ENCODE results near the gene RNASE4.
"Not testable (repeated sequence)": the region's sequence is repeated elsewhere in the genome, so short reads cannot be mapped to it uniquely, and the experiment has no call there.

RNASE4 gene

DNA sequence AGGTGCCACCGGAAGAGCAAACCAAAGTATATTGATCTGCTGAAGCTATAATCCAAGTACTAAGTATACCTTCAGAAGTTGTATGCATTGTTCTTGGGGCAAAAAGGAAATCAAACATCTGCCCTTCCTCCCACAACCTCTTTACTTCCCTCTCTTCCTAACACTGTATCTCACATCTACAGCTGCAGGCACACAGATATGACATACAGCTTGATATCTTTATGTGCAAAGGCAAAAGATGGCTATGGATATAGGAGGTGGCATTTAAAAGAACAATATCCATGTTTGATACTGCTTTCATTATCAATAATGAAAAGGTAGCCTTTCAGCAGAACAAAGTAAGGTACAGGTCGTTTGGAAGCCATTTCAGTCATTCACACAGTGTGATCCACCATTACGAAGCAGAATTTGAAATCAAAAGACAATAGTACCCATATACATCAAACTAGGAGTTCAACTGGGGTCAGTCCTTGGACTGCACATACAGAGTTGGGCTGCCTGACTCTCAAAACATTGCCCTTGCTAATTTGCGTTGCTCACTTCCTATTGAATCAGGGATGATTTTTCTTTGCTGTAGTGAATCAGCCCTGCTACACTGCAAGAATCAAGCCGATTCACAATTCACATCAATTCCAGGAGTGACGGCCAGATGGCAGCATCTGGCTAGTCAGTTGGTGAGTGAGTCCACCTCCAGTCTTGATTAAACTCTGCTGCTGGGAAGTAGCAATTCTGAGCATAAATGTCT is 13.1 kb downstream of the RNASE4 start:
- POLR2A ChIA-PET, result no interaction called here
- CTCF ChIA-PET, result interaction anchor here (0.5 to 11.3 kb wide), 29 partner anchors 10 to 274 kb away, joined by 3 to 179 read pairs (median 5); partner anchors contain the start of gene RNASE4
- Histone ChIP-seq H3K4me3 (ENCODE audit: control insufficient read depth in 1 of 7, extremely low read depth in 1 of 7, insufficient read depth in 4 of 7, low read depth in 2 of 7, low read length in 6 of 7) (peak overlapping the region in 1 of 7 experiments; percentile 27), H3K36me3 (ENCODE audit: control insufficient read depth in 4 of 4, insufficient read depth in 4 of 4, low read length in 3 of 4) (no peaks in the 10 kb centered on the region), H3K9me3 (ENCODE audit: control extremely low read depth in 1 of 5, control insufficient read depth in 4 of 5, insufficient read depth in 2 of 5, low read depth in 1 of 5, low read length in 4 of 5) (no peaks in the 10 kb centered on the region), H3K27ac (ENCODE audit: insufficient read depth in 1 of 2, low read depth in 1 of 2, low read length in 2 of 2, poor library complexity in 1 of 2, severe bottlenecking in 2 of 2) (no peak overlapping the region), H3K27me3 (replicated peaks in 2 of 5; ENCODE audit: control insufficient read depth in 4 of 5, insufficient read depth in 5 of 5, low read length in 4 of 5) (no peaks in the 10 kb centered on the region), H3K4me1 (ENCODE audit: control extremely low read depth in 1 of 4, control insufficient read depth in 4 of 4, insufficient read depth in 4 of 4, low read length in 3 of 4) (peaks cover 0 to 7% (median 5%) of the 10 kb centered on the region in 4 experiments)
- WGBS (ENCODE audit: insufficient coverage), result 33% methylated on average over 3 of the region's 6 CpGs
- DNase-seq, result peak; percentile 75 to 87 (median 81)

GRCh38 chr14:20698018-20698329 is 13.6 kb downstream of the RNASE4 start:
- no peaks in the 10 kb centered on the region for H3K27me3 ChIP-seq (replicated peaks in 2 of 5; ENCODE audit: control insufficient read depth in 4 of 5, insufficient read depth in 5 of 5, low read length in 4 of 5)
- H3K4me1 ChIP-seq (ENCODE audit: control extremely low read depth in 1 of 4, control insufficient read depth in 4 of 4, insufficient read depth in 4 of 4, low read length in 3 of 4), result peaks cover 0 to 7% (median 5%) of the 10 kb centered on the region in 4 experiments
- no peaks in the 10 kb centered on the region for H3K36me3 ChIP-seq (ENCODE audit: control insufficient read depth in 4 of 4, insufficient read depth in 4 of 4, low read length in 3 of 4)
- no peaks in the 10 kb centered on the region for H3K9me3 ChIP-seq (ENCODE audit: control extremely low read depth in 1 of 5, control insufficient read depth in 4 of 5, insufficient read depth in 2 of 5, low read depth in 1 of 5, low read length in 4 of 5)
- no peak for DNase-seq
- H3K4me3 ChIP-seq (ENCODE audit: control insufficient read depth in 1 of 7, extremely low read depth in 1 of 7, insufficient read depth in 4 of 7, low read depth in 2 of 7, low read length in 6 of 7), result no peak overlapping the region
- no peak overlapping the region for H3K27ac ChIP-seq (ENCODE audit: insufficient read depth in 1 of 2, low read depth in 1 of 2, low read length in 2 of 2, poor library complexity in 1 of 2, severe bottlenecking in 2 of 2)
- ChIA-PET CTCF (interaction anchor here (0.7 to 11.3 kb wide), 15 partner anchors 9 to 273 kb away, joined by 3 to 179 read pairs (median 5); no protein-coding TSS in a partner anchor), POLR2A (no interaction called here)

- ChIA-PET CTCF (interaction anchor here (0.7 to 11.3 kb wide), 13 partner anchors 8 to 272 kb away, joined by 3 to 179 read pairs (median 5); no protein-coding TSS in a partner anchor), POLR2A (no interaction called here)
- Histone ChIP-seq H3K4me3 (ENCODE audit: control insufficient read depth in 1 of 7, extremely low read depth in 1 of 7, insufficient read depth in 4 of 7, low read depth in 2 of 7, low read length in 6 of 7) (no peak overlapping the region), H3K27me3 (replicated peaks in 2 of 5; ENCODE audit: control insufficient read depth in 4 of 5, insufficient read depth in 5 of 5, low read length in 4 of 5) (no peaks in the 10 kb centered on the region), H3K9me3 (ENCODE audit: control extremely low read depth in 1 of 5, control insufficient read depth in 4 of 5, insufficient read depth in 2 of 5, low read depth in 1 of 5, low read length in 4 of 5) (no peaks in the 10 kb centered on the region), H3K4me1 (ENCODE audit: control extremely low read depth in 1 of 4, control insufficient read depth in 4 of 4, insufficient read depth in 4 of 4, low read length in 3 of 4) (peaks cover 0 to 7% (median 5%) of the 10 kb centered on the region in 4 experiments), H3K27ac (ENCODE audit: insufficient read depth in 1 of 2, low read depth in 1 of 2, low read length in 2 of 2, poor library complexity in 1 of 2, severe bottlenecking in 2 of 2) (no peak overlapping the region), H3K36me3 (ENCODE audit: control insufficient read depth in 4 of 4, insufficient read depth in 4 of 4, low read length in 3 of 4) (no peaks in the 10 kb centered on the region)
- WGBS (ENCODE audit: insufficient coverage), result 93% methylated on average over 3 of the region's 5 CpGs
- no peak for DNase-seq
Observed at GRCh38 chr14:20698934-20699333, 14.6 kb downstream of the RNASE4 start.

GRCh38 chr14:20699931-20700330 is 15.6 kb downstream of the RNASE4 start:
- Histone ChIP-seq H3K9me3 (ENCODE audit: control extremely low read depth in 1 of 5, control insufficient read depth in 4 of 5, insufficient read depth in 2 of 5, low read depth in 1 of 5, low read length in 4 of 5) (no peaks in the 10 kb centered on the region), H3K27ac (ENCODE audit: insufficient read depth in 1 of 2, low read depth in 1 of 2, low read length in 2 of 2, poor library complexity in 1 of 2, severe bottlenecking in 2 of 2) (no peak overlapping the region), H3K27me3 (replicated peaks in 2 of 5; ENCODE audit: control insufficient read depth in 4 of 5, insufficient read depth in 5 of 5, low read length in 4 of 5) (no peaks in the 10 kb centered on the region), H3K36me3 (ENCODE audit: control insufficient read depth in 4 of 4, insufficient read depth in 4 of 4, low read length in 3 of 4) (no peaks in the 10 kb centered on the region), H3K4me1 (ENCODE audit: control extremely low read depth in 1 of 4, control insufficient read depth in 4 of 4, insufficient read depth in 4 of 4, low read length in 3 of 4) (peaks cover 0 to 7% (median 5%) of the 10 kb centered on the region in 4 experiments), H3K4me3 (ENCODE audit: control insufficient read depth in 1 of 7, extremely low read depth in 1 of 7, insufficient read depth in 4 of 7, low read depth in 2 of 7, low read length in 6 of 7) (no peak overlapping the region)
- ChIA-PET CTCF (interaction anchor here (0.6 to 2.3 kb wide), 10 partner anchors 9 to 271 kb away, joined by 3 to 16 read pairs (median 4); no protein-coding TSS in a partner anchor), POLR2A (no interaction called here)
- no peak for DNase-seq

DNA sequence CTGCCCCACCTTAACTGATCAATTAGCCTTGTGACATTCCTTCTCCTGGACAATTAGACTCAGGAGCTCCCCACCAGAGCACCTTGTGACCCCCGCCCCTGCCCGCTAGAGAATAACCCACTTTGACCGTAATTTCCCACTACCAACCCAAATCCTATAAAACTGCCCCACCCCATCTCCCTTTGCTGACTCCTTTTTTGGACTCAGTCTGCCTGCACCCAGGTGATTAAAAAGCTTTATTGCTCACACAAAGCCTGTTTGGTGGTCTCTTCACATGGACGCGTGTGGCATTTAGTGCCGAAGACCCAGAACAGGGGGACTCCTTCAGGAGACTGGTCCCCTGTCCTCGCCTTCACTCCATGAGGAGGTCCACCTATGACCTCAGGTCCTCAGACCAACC is 16.6 kb downstream of the RNASE4 start:
- DNase-seq; H3K36me3 ChIP-seq (ENCODE audit: control insufficient read depth in 4 of 4, insufficient read depth in 4 of 4, low read length in 3 of 4); H3K4me3 ChIP-seq (ENCODE audit: control insufficient read depth in 1 of 7, extremely low read depth in 1 of 7, insufficient read depth in 4 of 7, low read depth in 2 of 7, low read length in 6 of 7); H3K9me3 ChIP-seq (ENCODE audit: control extremely low read depth in 1 of 5, control insufficient read depth in 4 of 5, insufficient read depth in 2 of 5, low read depth in 1 of 5, low read length in 4 of 5); H3K27ac ChIP-seq (ENCODE audit: insufficient read depth in 1 of 2, low read depth in 1 of 2, low read length in 2 of 2, poor library complexity in 1 of 2, severe bottlenecking in 2 of 2); H3K4me1 ChIP-seq (ENCODE audit: control extremely low read depth in 1 of 4, control insufficient read depth in 4 of 4, insufficient read depth in 4 of 4, low read length in 3 of 4); H3K27me3 ChIP-seq (replicated peaks in 2 of 5; ENCODE audit: control insufficient read depth in 4 of 5, insufficient read depth in 5 of 5, low read length in 4 of 5); POLR2A ChIA-PET: not testable (repeated sequence)
- 96% methylated on average over 7 of the region's 7 CpGs for WGBS (ENCODE audit: insufficient coverage)
- CTCF ChIA-PET, result interaction anchor here (1.7 to 2.3 kb wide), 2 partner anchors 154 to 169 kb away, joined by 4 to 16 read pairs; no protein-coding TSS in a partner anchor

GRCh38 chr14:20706657-20707355 is 22.4 kb downstream of the RNASE4 start:
- DNase-seq, result peak in 2 of 3 donors; percentile 30 to 51
- CTCF ChIA-PET, result interaction anchor here (1.4 to 4.5 kb wide), 3 partner anchors 9 to 152 kb away, joined by 6 to 16 read pairs (median 8); no protein-coding TSS in a partner anchor
- H3K27me3 ChIP-seq (replicated peaks in 2 of 5; ENCODE audit: control insufficient read depth in 4 of 5, insufficient read depth in 5 of 5, low read length in 4 of 5), result peaks cover 0 to 2% (median 0%) of the 10 kb centered on the region in 5 experiments
- H3K36me3 ChIP-seq (ENCODE audit: control insufficient read depth in 4 of 4, insufficient read depth in 4 of 4, low read length in 3 of 4), result no peaks in the 10 kb centered on the region
- H3K4me1 ChIP-seq (ENCODE audit: control extremely low read depth in 1 of 4, control insufficient read depth in 4 of 4, insufficient read depth in 4 of 4, low read length in 3 of 4), result no peaks in the 10 kb centered on the region
- no peak overlapping the region for H3K27ac ChIP-seq (ENCODE audit: insufficient read depth in 1 of 2, low read depth in 1 of 2, low read length in 2 of 2, poor library complexity in 1 of 2, severe bottlenecking in 2 of 2)
- WGBS (ENCODE audit: insufficient coverage), result 63% methylated on average over 1 of the region's 4 CpGs
- H3K4me3 ChIP-seq (ENCODE audit: control insufficient read depth in 1 of 7, extremely low read depth in 1 of 7, insufficient read depth in 4 of 7, low read depth in 2 of 7, low read length in 6 of 7), result no peak overlapping the region
- peaks cover 0 to 7% (median 3%) of the 10 kb centered on the region in 5 experiments for H3K9me3 ChIP-seq (ENCODE audit: control extremely low read depth in 1 of 5, control insufficient read depth in 4 of 5, insufficient read depth in 2 of 5, low read depth in 1 of 5, low read length in 4 of 5)
- POLR2A ChIA-PET, result no interaction called here

DNA sequence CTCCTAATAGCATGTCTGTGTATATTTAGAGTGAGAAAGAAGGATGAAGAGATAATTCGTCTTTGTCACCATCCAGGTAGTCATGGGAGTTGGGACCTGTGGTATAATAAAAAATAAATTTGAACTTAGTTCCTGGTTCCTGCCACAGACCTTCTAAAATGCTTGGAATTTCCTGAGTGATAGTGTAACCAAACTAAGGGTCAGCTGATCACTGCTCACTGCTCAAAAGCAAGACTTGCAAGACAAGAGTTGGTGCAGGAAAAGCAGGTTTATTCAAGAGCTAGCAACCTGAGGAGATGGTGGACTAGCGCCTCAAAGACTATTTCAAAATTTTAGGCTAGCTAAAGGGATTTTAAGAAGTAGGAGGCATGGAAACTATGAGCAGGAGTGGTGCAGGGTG is 23.3 kb downstream of the RNASE4 start:
- 89% methylated on average over 2 of the region's 2 CpGs for WGBS (ENCODE audit: insufficient coverage)
- H3K36me3 ChIP-seq (ENCODE audit: control insufficient read depth in 4 of 4, insufficient read depth in 4 of 4, low read length in 3 of 4), result no peaks in the 10 kb centered on the region
- no peaks in the 10 kb centered on the region for H3K4me1 ChIP-seq (ENCODE audit: control extremely low read depth in 1 of 4, control insufficient read depth in 4 of 4, insufficient read depth in 4 of 4, low read length in 3 of 4)
- no peak overlapping the region for H3K4me3 ChIP-seq (ENCODE audit: control insufficient read depth in 1 of 7, extremely low read depth in 1 of 7, insufficient read depth in 4 of 7, low read depth in 2 of 7, low read length in 6 of 7)
- H3K9me3 ChIP-seq (ENCODE audit: control extremely low read depth in 1 of 5, control insufficient read depth in 4 of 5, insufficient read depth in 2 of 5, low read depth in 1 of 5, low read length in 4 of 5), result peaks cover 0 to 7% (median 3%) of the 10 kb centered on the region in 5 experiments
- ChIA-PET CTCF (interaction anchor here (1.0 to 4.5 kb wide), 5 partner anchors 9 to 151 kb away, joined by 3 to 16 read pairs (median 6); no protein-coding TSS in a partner anchor), POLR2A (no interaction called here)
- DNase-seq, result no peak
- H3K27ac ChIP-seq (ENCODE audit: insufficient read depth in 1 of 2, low read depth in 1 of 2, low read length in 2 of 2, poor library complexity in 1 of 2, severe bottlenecking in 2 of 2), result no peak overlapping the region
- peaks cover 0 to 2% (median 0%) of the 10 kb centered on the region in 5 experiments for H3K27me3 ChIP-seq (replicated peaks in 2 of 5; ENCODE audit: control insufficient read depth in 4 of 5, insufficient read depth in 5 of 5, low read length in 4 of 5)
